Measurements from ENCODE around the gene TGFB3. TPM values are rescaled to one million over a fixed set of nuclear protein-coding genes. Genes with fewer than 3 reads are reported as not detected.
"Not testable (repeated sequence)": the region's sequence is repeated elsewhere in the genome, so short reads cannot be mapped to it uniquely, and the experiment has no call there.

TGFB3 gene
- total RNA-seq, 4 donors from 2014 or later: 16.1 to 85.3 (median 55.0) TPM

DNA sequence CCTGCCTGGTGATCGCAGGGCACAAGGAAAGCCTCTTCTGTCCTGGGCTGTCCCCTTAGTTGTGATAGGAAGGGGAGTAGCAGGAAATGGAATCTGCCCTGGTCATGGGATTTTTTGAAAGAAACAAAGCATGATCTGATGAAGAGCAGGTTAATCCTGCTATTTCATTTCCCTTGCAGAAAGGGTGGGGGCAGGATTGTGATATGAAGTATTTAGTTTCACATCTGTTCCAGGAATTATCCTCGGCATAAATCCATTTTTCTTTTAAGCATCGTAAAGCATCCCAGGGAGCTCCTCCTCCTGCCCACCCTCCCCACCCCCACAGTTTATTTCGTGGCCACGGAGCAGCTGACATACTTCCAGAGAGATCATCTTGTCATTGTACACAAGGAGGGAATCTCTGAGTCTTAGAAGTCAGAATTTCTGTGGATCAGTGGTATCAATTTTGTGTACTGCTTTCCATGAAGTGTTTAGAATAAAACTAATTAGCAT lies 53.1 kb downstream of the TGFB3 start:
- Histone ChIP-seq H3K27me3 (no peaks in the 10 kb centered on the region), H3K27ac (peak overlapping the region in 1 of 2 donors; percentile 61), H3K4me3 (no peak overlapping the region), H3K4me1 (no peaks in the 10 kb centered on the region), H3K36me3 (no peaks in the 10 kb centered on the region), H3K9me3 (no peaks in the 10 kb centered on the region)
- intact Hi-C loops (cut with DNase I; ENCODE audit: low total_unique reads): no loop called here
- TF ChIP-seq POLR2A (IDR thresholded peaks at IDR 0.05): no peak
- TF ChIP-seq, protein P1, sequence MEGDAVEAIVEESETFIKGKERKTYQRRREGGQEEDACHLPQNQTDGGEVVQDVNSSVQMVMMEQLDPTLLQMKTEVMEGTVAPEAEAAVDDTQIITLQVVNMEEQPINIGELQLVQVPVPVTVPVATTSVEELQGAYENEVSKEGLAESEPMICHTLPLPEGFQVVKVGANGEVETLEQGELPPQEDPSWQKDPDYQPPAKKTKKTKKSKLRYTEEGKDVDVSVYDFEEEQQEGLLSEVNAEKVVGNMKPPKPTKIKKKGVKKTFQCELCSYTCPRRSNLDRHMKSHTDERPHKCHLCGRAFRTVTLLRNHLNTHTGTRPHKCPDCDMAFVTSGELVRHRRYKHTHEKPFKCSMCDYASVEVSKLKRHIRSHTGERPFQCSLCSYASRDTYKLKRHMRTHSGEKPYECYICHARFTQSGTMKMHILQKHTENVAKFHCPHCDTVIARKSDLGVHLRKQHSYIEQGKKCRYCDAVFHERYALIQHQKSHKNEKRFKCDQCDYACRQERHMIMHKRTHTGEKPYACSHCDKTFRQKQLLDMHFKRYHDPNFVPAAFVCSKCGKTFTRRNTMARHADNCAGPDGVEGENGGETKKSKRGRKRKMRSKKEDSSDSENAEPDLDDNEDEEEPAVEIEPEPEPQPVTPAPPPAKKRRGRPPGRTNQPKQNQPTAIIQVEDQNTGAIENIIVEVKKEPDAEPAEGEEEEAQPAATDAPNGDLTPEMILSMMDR (IDR thresholded peaks at IDR 0.05): no peak
- no peak for DNase-seq

DNA sequence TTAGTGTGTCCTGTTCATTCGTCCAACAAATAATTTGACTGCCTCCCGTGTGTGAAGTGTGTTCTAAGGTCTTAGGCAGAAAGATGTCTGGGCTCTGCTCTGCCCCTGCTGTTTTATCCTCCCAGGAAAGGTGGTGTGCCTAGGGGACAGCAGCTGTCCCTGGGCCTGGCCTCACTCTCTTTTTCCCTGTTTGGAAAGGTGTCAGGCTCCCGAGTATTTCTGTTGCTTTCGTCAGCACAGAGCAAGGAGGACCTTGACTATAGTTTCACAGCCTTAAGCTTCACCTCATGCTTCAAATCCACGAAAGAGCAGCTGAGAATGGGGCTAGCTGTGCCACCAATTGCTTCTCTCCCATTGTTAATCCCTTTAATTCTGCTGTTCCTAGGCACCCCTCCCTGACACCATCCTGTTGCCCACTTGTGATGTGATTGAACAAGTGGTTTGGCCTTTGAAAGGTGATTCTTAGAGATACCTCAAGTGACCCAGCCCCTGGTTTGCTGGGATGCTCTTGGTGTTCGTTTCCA lies 54.2 kb downstream of the TGFB3 start:
- DNase-seq: no peak
- Histone ChIP-seq H3K4me3 (no peak overlapping the region), H3K27ac (no peak overlapping the region), H3K36me3 (no peaks in the 10 kb centered on the region), H3K4me1 (no peaks in the 10 kb centered on the region), H3K9me3 (no peaks in the 10 kb centered on the region), H3K27me3 (no peaks in the 10 kb centered on the region)
- TF ChIP-seq POLR2A (IDR thresholded peaks at IDR 0.05): no peak
- TF ChIP-seq, protein P1 (IDR thresholded peaks at IDR 0.05): no peak
- intact Hi-C loops (cut with DNase I; ENCODE audit: low total_unique reads): no loop called here

DNA sequence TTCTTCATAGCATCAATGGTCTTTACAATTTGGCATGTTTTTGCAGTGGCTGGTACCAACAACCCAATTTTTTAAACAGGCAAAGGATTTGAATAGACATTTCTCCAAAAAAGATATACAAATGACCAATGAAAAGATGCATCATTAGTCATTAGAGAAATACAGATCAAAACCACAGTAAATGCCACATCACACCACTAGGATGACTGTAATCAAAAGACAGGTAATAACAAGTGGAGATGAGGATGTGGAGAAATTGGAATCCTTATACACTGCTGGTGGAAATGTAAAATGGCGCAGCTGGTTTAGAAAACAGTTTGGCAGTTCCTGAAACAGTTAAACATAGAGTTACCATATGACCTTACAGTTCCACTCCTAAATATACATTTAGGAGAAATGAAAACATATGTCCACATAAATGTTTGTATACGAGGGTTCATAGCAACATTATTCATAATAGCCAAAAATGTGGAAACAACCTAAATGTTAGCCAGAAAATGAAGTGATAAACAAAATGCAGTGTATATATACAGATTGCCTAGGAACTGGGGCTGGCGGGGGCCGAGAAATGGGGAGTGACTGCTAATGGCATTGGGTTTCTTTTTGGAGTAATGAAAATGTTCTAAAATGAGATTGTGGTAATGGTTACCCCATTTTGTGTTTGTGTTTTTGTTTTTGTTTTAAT lies 55.2 kb downstream of the TGFB3 start:
- no peaks in the 10 kb centered on the region for H3K27me3 ChIP-seq
- TF ChIP-seq POLR2A (IDR thresholded peaks at IDR 0.05): no peak
- TF ChIP-seq, protein P1 (IDR thresholded peaks at IDR 0.05): no peak
- no peaks in the 10 kb centered on the region for H3K4me1 ChIP-seq
- no peak for DNase-seq
- H3K4me3 ChIP-seq: no peak overlapping the region
- no peaks in the 10 kb centered on the region for H3K9me3 ChIP-seq
- H3K27ac ChIP-seq: no peak overlapping the region
- H3K36me3 ChIP-seq: no peaks in the 10 kb centered on the region
- intact Hi-C loops (cut with DNase I; ENCODE audit: low total_unique reads): no loop called here

DNA sequence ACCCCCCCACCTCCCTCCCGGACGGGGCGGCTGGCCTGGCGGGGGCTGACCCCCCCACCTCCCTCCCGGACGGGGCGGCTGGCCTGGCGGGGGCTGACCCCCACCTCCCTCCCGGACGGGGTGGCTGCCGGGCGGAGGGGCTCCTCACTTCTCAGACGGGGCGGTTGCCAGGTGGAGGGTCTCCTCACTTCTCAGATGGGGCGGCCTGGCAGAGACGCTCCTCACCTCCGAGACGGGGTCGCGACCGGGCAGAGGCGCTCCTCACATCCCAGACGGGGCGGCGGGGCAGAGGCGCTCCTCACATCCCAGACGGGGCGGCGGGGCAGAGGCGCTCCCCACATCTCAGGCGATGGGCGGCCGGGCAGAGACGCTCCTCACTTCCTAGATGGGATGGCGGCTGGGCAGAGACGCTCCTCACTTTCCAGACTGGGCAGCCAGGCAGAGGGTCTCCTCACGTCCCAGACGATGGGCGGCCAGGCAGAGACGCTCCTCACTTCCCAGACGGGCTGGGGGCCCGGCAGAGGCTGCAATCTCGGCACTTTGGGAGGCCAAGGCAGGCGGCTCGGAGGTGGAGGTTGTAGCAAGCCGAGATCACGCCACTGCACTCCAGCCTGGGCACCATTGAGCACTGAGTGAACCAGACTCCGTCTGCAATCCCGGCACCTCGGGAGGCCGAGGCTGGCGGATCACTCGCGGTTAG lies 56.5 kb downstream of the TGFB3 start:
- H3K4me1 ChIP-seq; H3K4me3 ChIP-seq; H3K27ac ChIP-seq; intact Hi-C loops (cut with DNase I; ENCODE audit: low total_unique reads); H3K9me3 ChIP-seq; H3K27me3 ChIP-seq; H3K36me3 ChIP-seq; DNase-seq: not testable (repeated sequence)

DNA sequence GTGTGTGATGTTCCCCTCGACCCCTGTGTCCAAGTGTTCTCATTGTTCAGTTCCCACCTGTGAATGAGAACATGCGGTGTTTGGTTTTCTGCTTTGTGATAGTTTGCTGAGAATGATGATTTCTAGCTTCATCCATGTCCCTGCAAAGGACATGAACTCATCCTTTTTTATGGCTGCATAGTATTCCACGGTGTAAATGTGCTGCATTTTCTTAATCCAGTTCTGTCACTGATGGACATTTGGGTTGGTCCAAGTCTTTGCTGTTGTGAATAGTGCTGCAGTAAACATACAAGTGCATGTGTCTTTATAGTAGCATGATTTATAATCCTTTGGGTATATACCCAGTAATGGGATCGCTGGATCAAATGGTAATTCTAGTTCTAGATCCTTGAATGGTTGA lies 61.4 kb downstream of the TGFB3 start:
- DNase-seq; H3K9me3 ChIP-seq; intact Hi-C loops (cut with DNase I; ENCODE audit: low total_unique reads); H3K4me1 ChIP-seq; H3K4me3 ChIP-seq; H3K36me3 ChIP-seq; H3K27me3 ChIP-seq; H3K27ac ChIP-seq: not testable (repeated sequence)

DNA sequence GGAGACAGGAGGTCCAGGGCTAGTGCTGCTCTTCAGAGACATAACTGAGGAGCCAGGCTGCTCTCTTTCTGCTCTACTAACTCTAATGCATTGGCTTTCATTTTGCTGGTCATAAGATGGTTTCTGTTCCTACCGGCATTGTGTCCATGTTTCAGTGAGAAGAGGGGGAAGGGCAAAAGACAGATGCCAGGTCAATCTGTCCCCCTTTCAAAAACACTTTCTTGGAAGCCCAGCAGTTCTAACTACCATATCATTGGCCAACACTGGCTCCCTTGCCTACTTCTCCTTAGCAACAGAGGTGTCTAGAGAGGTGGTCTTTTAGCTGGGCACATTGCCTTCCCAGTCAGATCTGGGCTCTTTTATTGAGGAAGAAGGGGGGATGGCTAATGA lies 63.9 kb downstream of the TGFB3 start:
- Histone ChIP-seq H3K4me3 (no peak overlapping the region), H3K27me3 (no peaks in the 10 kb centered on the region), H3K9me3 (no peaks in the 10 kb centered on the region), H3K4me1 (no peaks in the 10 kb centered on the region), H3K27ac (no peak overlapping the region), H3K36me3 (no peaks in the 10 kb centered on the region)
- intact Hi-C loops (cut with DNase I; ENCODE audit: low total_unique reads): no loop called here
- no peak for DNase-seq
- TF ChIP-seq, protein P1 (IDR thresholded peaks at IDR 0.05): no peak
- TF ChIP-seq POLR2A (IDR thresholded peaks at IDR 0.05): no peak

All from uterus (tissue), 4 donors.